Lower lobe of right lung (tissue), 2 donors: Measurements from ENCODE around the gene ME3. TPM values are rescaled to one million over a fixed set of nuclear protein-coding genes. Genes with fewer than 3 reads are reported as not detected.
"Not testable (repeated sequence)": the region's sequence is repeated elsewhere in the genome, so short reads cannot be mapped to it uniquely, and the experiment has no call there.

Experiments used
- ATAC-seq, 2 donors: fragments of 200-7000 bp; cut with Tn5 transposase; one replicate each; pipeline ENCODE4 v1.9.1; 2020 to 2022; ENCODE audit warnings: mild to moderate bottlenecking in 2 of 2, moderate library complexity in 2 of 2
- DNase-seq: peaks from one replicate; pipeline ENCODE4 v3.0.0-alpha.2; 2020
- H3K27ac ChIP-seq: fragments of 200-600 bp; one replicate; pipeline ENCODE4 v1.8.0; 2022
- H3K27me3 ChIP-seq: fragments of 200-600 bp; one replicate; pipeline ENCODE4 v1.8.0; 2022; ENCODE audit warnings: low read depth
- H3K36me3 ChIP-seq: fragments of 200-600 bp; one replicate; pipeline ENCODE4 v1.8.0; 2022; ENCODE audit warnings: mild to moderate bottlenecking
- H3K4me1 ChIP-seq: fragments of 200-600 bp; one replicate; pipeline ENCODE4 v1.8.0; 2022
- H3K4me3 ChIP-seq: fragments of 200-600 bp; one replicate; pipeline ENCODE4 v1.8.0; 2022; ENCODE audit warnings: mild to moderate bottlenecking
- H3K9me3 ChIP-seq: fragments of 200-600 bp; one replicate; pipeline ENCODE4 v1.8.0; 2022
- CTCF ChIP-seq: fragments of 200-600 bp; IDR thresholded peaks from one replicate; pipeline ENCODE4 v1.8.0; 2022; ENCODE audit warnings: antibody characterized with exemption, mild to moderate bottlenecking
- intact Hi-C: fragments of 100-400 bp; cut with DNase I; formaldehyde crosslinking; loops from one replicate; pipeline ENCODE4 v1.11.0; 2022
- total RNA-seq: library from RNA; stranded (reverse); fragmentation: NEBNext Ultra II Directional; extraction: Animal tissue kit (Norgen Biotek cat#: 25700); gene quantifications from one replicate; pipeline ENCODE4 v1.2.1, GENCODE V29; 2021
- donor health status: DM: no; HTN: yes; CAD: no; lungs with severe emphysema.

The ME3 gene
- total RNA-seq, 1 donor from 2014 or later, result 18.6 TPM

GRCh38 chr11:86418513-86418912 lies 253.9 kb downstream of the ME3 start:
- Histone ChIP-seq H3K27ac (no peak overlapping the region), H3K4me3 (no peak overlapping the region), H3K9me3 (no peaks in the 10 kb centered on the region), H3K27me3 (no peaks in the 10 kb centered on the region), H3K4me1 (no peaks in the 10 kb centered on the region), H3K36me3 (no peaks in the 10 kb centered on the region)
- ATAC-seq (no peak), DNase-seq (no peak)
- TF ChIP-seq CTCF, result no peak
- intact Hi-C loops, result no loop called here

- ATAC-seq, result no peak
- no peak overlapping the region for H3K27ac ChIP-seq
- H3K27me3 ChIP-seq, result no peaks in the 10 kb centered on the region
- H3K36me3 ChIP-seq, result no peaks in the 10 kb centered on the region
- no peak for DNase-seq
- intact Hi-C loops, result no loop called here
- TF ChIP-seq CTCF, result no peak
- H3K9me3 ChIP-seq, result no peaks in the 10 kb centered on the region
- H3K4me1 ChIP-seq, result no peaks in the 10 kb centered on the region
- H3K4me3 ChIP-seq, result no peak overlapping the region
Measured at GRCh38 chr11:86418106-86418505, 254.3 kb downstream of the ME3 start.

- H3K36me3 ChIP-seq, ATAC-seq, DNase-seq, intact Hi-C loops, H3K27ac ChIP-seq, H3K4me3 ChIP-seq, H3K27me3 ChIP-seq, H3K9me3 ChIP-seq, H3K4me1 ChIP-seq: not testable (repeated sequence)
Measured at GRCh38 chr11:86416951-86417350, 255.5 kb downstream of the ME3 start.

GRCh38 chr11:86416494-86416893 lies 255.9 kb downstream of the ME3 start:
- intact Hi-C loops, result no loop called here
- Histone ChIP-seq H3K27me3 (no peaks in the 10 kb centered on the region), H3K27ac (no peak overlapping the region), H3K4me1 (no peaks in the 10 kb centered on the region), H3K4me3 (no peak overlapping the region), H3K9me3 (no peaks in the 10 kb centered on the region), H3K36me3 (no peaks in the 10 kb centered on the region)
- ATAC-seq (no peak), DNase-seq (no peak)
- TF ChIP-seq CTCF, result no peak

GRCh38 chr11:86415026-86415425 lies 257.4 kb downstream of the ME3 start:
- Histone ChIP-seq H3K36me3 (no peaks in the 10 kb centered on the region), H3K9me3 (no peaks in the 10 kb centered on the region), H3K4me3 (no peak overlapping the region), H3K27me3 (no peaks in the 10 kb centered on the region), H3K4me1 (no peaks in the 10 kb centered on the region), H3K27ac (no peak overlapping the region)
- intact Hi-C loops, result no loop called here
- no peak for ATAC-seq
- no peak for TF ChIP-seq CTCF
- DNase-seq, result no peak

GRCh38 chr11:86414032-86414431 lies 258.4 kb downstream of the ME3 start:
- intact Hi-C loops, result no loop called here
- no peaks in the 10 kb centered on the region for H3K4me1 ChIP-seq
- TF ChIP-seq CTCF, result no peak
- no peak overlapping the region for H3K4me3 ChIP-seq
- H3K27me3 ChIP-seq, result no peaks in the 10 kb centered on the region
- ATAC-seq (no peak), DNase-seq (no peak)
- H3K9me3 ChIP-seq, result no peaks in the 10 kb centered on the region
- no peaks in the 10 kb centered on the region for H3K36me3 ChIP-seq
- H3K27ac ChIP-seq, result no peak overlapping the region
